ENCODE data around the gene ITPRIP. TPM values are rescaled to one million over a fixed set of nuclear protein-coding genes. Genes with fewer than 3 reads are reported as not detected.
A peak's percentile ranks its signal among the peaks of the same experiment; 100 is the strongest.

Gene ITPRIP
- total and polyA plus RNA-seq, 2 of the 8 experiments (the other 6 are each of a cell fraction or from before 2014, with no cell fraction given), result 15.3 to 16.9 TPM

DNA sequence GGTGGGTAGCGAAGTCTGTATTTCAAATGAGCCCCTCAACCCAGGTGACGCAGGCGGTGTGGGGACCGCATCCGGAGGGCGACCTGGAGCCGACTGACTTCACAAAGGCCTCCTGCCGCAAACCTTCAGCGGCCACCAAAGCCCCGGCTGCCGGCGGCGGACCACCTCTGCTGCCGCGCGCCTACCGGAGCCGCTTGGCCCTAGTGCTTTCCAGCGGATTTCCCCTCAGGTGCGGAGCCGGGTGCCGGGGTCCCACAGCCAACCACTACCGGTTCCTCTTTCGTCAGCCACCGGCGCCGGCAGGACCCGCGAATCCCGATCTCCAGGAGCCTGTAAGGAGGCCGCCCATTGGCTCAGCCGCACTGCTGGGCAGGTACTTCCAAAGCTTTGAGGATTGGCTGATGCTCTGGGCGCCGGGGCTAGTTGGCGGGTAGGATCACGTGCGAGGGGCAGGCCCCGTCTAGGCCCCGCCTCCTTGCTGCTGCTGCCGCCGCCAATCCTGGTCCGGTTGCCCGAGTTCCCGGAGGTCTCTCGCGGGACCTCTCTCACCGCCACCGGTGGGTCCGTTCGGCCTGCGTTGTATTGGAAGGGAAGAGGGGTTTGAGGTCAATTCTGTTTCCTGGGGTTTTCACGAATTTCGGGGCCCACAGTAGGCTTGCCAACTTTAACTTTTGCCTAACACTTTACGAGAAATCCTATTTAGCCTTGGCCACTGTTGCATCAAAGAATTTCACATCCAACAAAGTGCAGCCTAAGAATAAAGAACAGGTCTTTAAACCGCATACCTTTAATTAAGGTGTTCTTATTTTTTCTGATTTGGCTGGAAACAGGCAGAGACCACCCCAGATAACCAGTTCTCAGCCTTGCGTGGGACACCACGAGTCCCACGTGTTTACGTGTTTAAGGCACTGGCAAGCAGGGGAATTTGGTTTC is 69.3 kb downstream of the ITPRIP start, which contains the start of gene GSTO2 (continued):
- TF ChIP-seq, protein P1, sequence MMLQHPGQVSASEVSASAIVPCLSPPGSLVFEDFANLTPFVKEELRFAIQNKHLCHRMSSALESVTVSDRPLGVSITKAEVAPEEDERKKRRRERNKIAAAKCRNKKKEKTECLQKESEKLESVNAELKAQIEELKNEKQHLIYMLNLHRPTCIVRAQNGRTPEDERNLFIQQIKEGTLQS (IDR thresholded peaks at IDR 0.05; ENCODE audit: insufficient read depth, low read depth, low read length), result no peak
- TF ChIP-seq TAF1 (IDR thresholded peaks at IDR 0.05; ENCODE audit: low read depth, low read length) (peak; percentile 96), KDM5A (IDR thresholded peaks at IDR 0.05; ENCODE audit: low read length) (peak; percentile 75), SRF (IDR thresholded peaks at IDR 0.05; ENCODE audit: low read depth, low read length) (no peak), NRF1 (IDR thresholded peaks at IDR 0.05; ENCODE audit: low read depth, low read length) (no peak), RAD21 (IDR thresholded peaks at IDR 0.05 in 1 of 2, conservative IDR thresholded peaks at IDR 0.05 in 1 of 2; ENCODE audit: low read depth in 2 of 2, low read length in 2 of 2) (no peak), CBX5 (IDR thresholded peaks at IDR 0.05; ENCODE audit: low read depth, low read length) (no peak), PHF8 (conservative IDR thresholded peaks at IDR 0.05; ENCODE audit: low read depth, low read length) (peak; percentile 96), GABPA (IDR thresholded peaks at IDR 0.05; ENCODE audit: borderline replicate concordance, insufficient read depth, low read length) (peak; percentile 59; the same call in 1 of the 2 replicates), HDAC2 (IDR thresholded peaks at IDR 0.05; ENCODE audit: borderline replicate concordance in 1 of 2, low read depth in 2 of 2, low read length in 2 of 2) (0 out of 4 replicates have a peak, but pooled peaks of 1 of the 2 experiments have one; percentile 36), TBP (IDR thresholded peaks at IDR 0.05; ENCODE audit: low read depth, low read length) (peak; percentile 91), TAF7 (optimal IDR thresholded peaks at IDR 0.05; ENCODE audit: borderline replicate concordance, low read depth, low read length) (peak; percentile 91), SIX5 (IDR thresholded peaks at IDR 0.05; ENCODE audit: low read depth, low read length) (no peak), SAP30 (IDR thresholded peaks at IDR 0.05; ENCODE audit: insufficient read depth, insufficient replicate concordance, low read length) (no peak)
- TF ChIP-seq, protein P2, sequence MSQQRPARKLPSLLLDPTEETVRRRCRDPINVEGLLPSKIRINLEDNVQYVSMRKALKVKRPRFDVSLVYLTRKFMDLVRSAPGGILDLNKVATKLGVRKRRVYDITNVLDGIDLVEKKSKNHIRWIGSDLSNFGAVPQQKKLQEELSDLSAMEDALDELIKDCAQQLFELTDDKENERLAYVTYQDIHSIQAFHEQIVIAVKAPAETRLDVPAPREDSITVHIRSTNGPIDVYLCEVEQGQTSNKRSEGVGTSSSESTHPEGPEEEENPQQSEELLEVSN (IDR thresholded peaks at IDR 0.05), result peak; percentile 10; the same call in 1 of the 2 replicates
- TF ChIP-seq, protein P3, sequence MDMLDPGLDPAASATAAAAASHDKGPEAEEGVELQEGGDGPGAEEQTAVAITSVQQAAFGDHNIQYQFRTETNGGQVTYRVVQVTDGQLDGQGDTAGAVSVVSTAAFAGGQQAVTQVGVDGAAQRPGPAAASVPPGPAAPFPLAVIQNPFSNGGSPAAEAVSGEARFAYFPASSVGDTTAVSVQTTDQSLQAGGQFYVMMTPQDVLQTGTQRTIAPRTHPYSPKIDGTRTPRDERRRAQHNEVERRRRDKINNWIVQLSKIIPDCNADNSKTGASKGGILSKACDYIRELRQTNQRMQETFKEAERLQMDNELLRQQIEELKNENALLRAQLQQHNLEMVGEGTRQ (IDR thresholded peaks at IDR 0.05; ENCODE audit: low read length), result peak; percentile 88

All from H1 (cell line).